HepG2 (cell line): Measurements from ENCODE around the gene FAM174C. TPM values are rescaled to one million over a fixed set of nuclear protein-coding genes. Genes with fewer than 3 reads are reported as not detected.

Experiments
- ATM ChIP-seq: fragments of 450-650 bp; IDR thresholded peaks from 2 replicates; pipeline ENCODE4 v1.7.1; 2017; ENCODE audit warnings: mild to moderate bottlenecking, borderline replicate concordance
- ERF ChIP-seq: IDR thresholded peaks from 2 replicates; pipeline ENCODE4 v1.6.1; 2018; ENCODE audit warnings: missing biosample characterization, missing genetic modification reagents
- HNF4G ChIP-seq, 2 experiments: sonication (generic) in 1 of 2; formaldehyde crosslinking in 1 of 2; IDR thresholded peaks; 2 replicates each; pipeline versions ENCODE4 v1.4.0 to v1.6.1; 2011 to 2020; ENCODE audit warnings: borderline replicate concordance in 2 of 2, low read depth in 2 of 2, mild to moderate bottlenecking in 2 of 2, low read length in 1 of 2, missing genetic modification reagents in 1 of 2, moderate library complexity in 1 of 2
- HNRNPUL1 ChIP-seq: fragments of 200-400 bp; formaldehyde crosslinking; IDR thresholded peaks from 2 replicates; pipeline ENCODE4 v1.6.1; 2017; ENCODE audit warnings: low read depth, mild to moderate bottlenecking, low read length, moderate library complexity
- MIXL1 ChIP-seq: IDR thresholded peaks from 2 replicates; pipeline ENCODE4 v1.6.1; 2016
- MXI1 ChIP-seq: IDR thresholded peaks from 3 replicates; pipeline ENCODE4 v1.6.1; 2012; ENCODE audit warnings: low read depth, low read length, inconsistent platforms, borderline replicate concordance
- ONECUT2 ChIP-seq: sonication (generic); formaldehyde crosslinking; IDR thresholded peaks from 2 replicates; pipeline ENCODE4 v1.4.0; 2020; ENCODE audit warnings: missing genetic modification reagents
- PHF5A ChIP-seq: IDR thresholded peaks from one replicate; pipeline ENCODE4 v1.6.1; 2018; ENCODE audit warnings: low read depth, missing genetic modification reagents; ENCODE audit not compliant: unreplicated experiment
- PITX1 ChIP-seq: sonication (generic); formaldehyde crosslinking; IDR thresholded peaks from 2 replicates; pipeline ENCODE4 v1.5.1; 2020; ENCODE audit warnings: mild to moderate bottlenecking, missing genetic modification reagents
- REPIN1 ChIP-seq: sonication (generic); formaldehyde crosslinking; IDR thresholded peaks from 2 replicates; pipeline ENCODE4 v1.8.0; 2022; ENCODE audit warnings: missing genetic modification reagents, low read depth, mild to moderate bottlenecking, borderline replicate concordance
- SKI ChIP-seq: fragments of 450-650 bp; IDR thresholded peaks from one replicate; pipeline ENCODE4 v1.6.1; 2018; ENCODE audit warnings: mild to moderate bottlenecking; ENCODE audit not compliant: partially characterized antibody
- SMAD1 ChIP-seq: sonication (generic); formaldehyde crosslinking; IDR thresholded peaks from 2 replicates; pipeline ENCODE4 v1.4.0; 2020; ENCODE audit warnings: missing genetic modification reagents, low read depth, mild to moderate bottlenecking, borderline replicate concordance
- SNAI1 ChIP-seq: sonication (generic); formaldehyde crosslinking; IDR thresholded peaks from 2 replicates; pipeline ENCODE4 v1.5.0; 2020; ENCODE audit warnings: mild to moderate bottlenecking, missing genetic modification reagents, borderline replicate concordance
- SNAPC5 ChIP-seq: sonication (generic); formaldehyde crosslinking; IDR thresholded peaks from 2 replicates; pipeline ENCODE4 v1.8.1; 2023; ENCODE audit warnings: mild to moderate bottlenecking, missing genetic modification reagents, borderline replicate concordance
- ZBTB20 ChIP-seq: sonication (generic); formaldehyde crosslinking; IDR thresholded peaks from 2 replicates; pipeline ENCODE4 v1.8.1; 2023; ENCODE audit warnings: missing genetic modification reagents, low read depth, mild to moderate bottlenecking, borderline replicate concordance
- ZFP36 ChIP-seq: fragments of 150-350 bp; IDR thresholded peaks from 2 replicates; pipeline ENCODE4 v1.6.1; 2018; ENCODE audit warnings: borderline replicate concordance, low read length, low read depth; ENCODE audit not compliant: partially characterized antibody
- ZKSCAN8 ChIP-seq: IDR thresholded peaks from 2 replicates; pipeline ENCODE4 v1.6.1; 2016; ENCODE audit warnings: borderline replicate concordance, missing genetic modification reagents, missing compliant biosample characterization
- ZNF24 ChIP-seq: fragments of 450-650 bp; IDR thresholded peaks from 2 replicates; pipeline ENCODE4 v1.6.1; 2017; ENCODE audit warnings: antibody characterized with exemption, mild to moderate bottlenecking
- ZNF367 ChIP-seq: sonication (generic); formaldehyde crosslinking; IDR thresholded peaks from 2 replicates; pipeline ENCODE4 v1.4.0; 2020; ENCODE audit warnings: missing genetic modification reagents, borderline replicate concordance
- ZNF382 ChIP-seq: sonication (generic); formaldehyde crosslinking; IDR thresholded peaks from 2 replicates; pipeline ENCODE4 v1.5.0; 2020; ENCODE audit warnings: missing genetic modification reagents, mild to moderate bottlenecking, borderline replicate concordance
- ZNF446 ChIP-seq: sonication (generic); formaldehyde crosslinking; IDR thresholded peaks from 2 replicates; pipeline ENCODE4 v1.5.0; 2020; ENCODE audit warnings: mild to moderate bottlenecking, missing genetic modification reagents
- ZNF513 ChIP-seq: sonication (generic); formaldehyde crosslinking; conservative IDR thresholded peaks from 2 replicates; pipeline ENCODE4 v1.5.0; 2020; ENCODE audit warnings: missing genetic modification reagents
- ZNF572 ChIP-seq: sonication (generic); formaldehyde crosslinking; IDR thresholded peaks from 2 replicates; pipeline ENCODE4 v1.5.1; 2020; ENCODE audit warnings: mild to moderate bottlenecking, missing genetic modification reagents
- ZNF614 ChIP-seq: IDR thresholded peaks from 2 replicates; pipeline ENCODE4 v1.6.1; 2018; ENCODE audit warnings: missing biosample characterization, missing genetic modification reagents, inconsistent platforms, borderline replicate concordance
- ZNF687 ChIP-seq: sonication (generic); formaldehyde crosslinking; IDR thresholded peaks from 2 replicates; pipeline ENCODE4 v1.5.1; 2020; ENCODE audit warnings: mild to moderate bottlenecking, missing genetic modification reagents, moderate library complexity
- polyA plus RNA-seq, 8 experiments: library from polyadenylated mRNA; depleted of rRNA in 3 of 8; stranded (reverse) in 7 of 8; unstranded in 1 of 8; fragments of >200 nt; fragmentation: Illumina TruSeq in 4 of 8; extraction: Trizol in 4 of 8; gene quantifications; 2 replicates each; pipeline versions ENCODE4 v1.2.1 to v1.2.3, GENCODE V29; 2011 to 2016; ENCODE audit warnings: low read depth in 4 of 8, missing spikeins in 1 of 8, mixed read lengths in 1 of 8; ENCODE audit not compliant: insufficient read depth in 1 of 8
- total RNA-seq, 5 experiments: library from RNA; depleted of rRNA; stranded (reverse); fragments of >200 nt; fragmentation: Illumina TruSeq; extraction: Trizol; gene quantifications; 2 replicates each; pipeline ENCODE4 v1.2.3, GENCODE V29; 2016; ENCODE audit warnings: low read depth in 1 of 5

FAM174C gene
- total and polyA plus RNA-seq, 2 of the 13 experiments (the other 11 are each of a cell fraction or from before 2014, with no cell fraction given), result 19.5 to 31.3 TPM

GRCh38 chr19:1279782-1280341 lies 4.5 kb downstream of the FAM174C start (continued):
- TF ChIP-seq ZNF687 (CRISPR knock-in tag) (peak; percentile 57), SNAPC5 (CRISPR knock-in tag) (no peak), REPIN1 (CRISPR knock-in tag) (0 out of 2 replicates have a peak, but pooled peaks have one; percentile 27), PHF5A (no peak), MXI1 (peak; percentile 54; the same call in 1 of the 3 replicates), ZNF614 (peak; percentile 69; the same call in 1 of the 2 replicates), ZNF572 (CRISPR knock-in tag) (no peak), ONECUT2 (CRISPR knock-in tag) (no peak), ZNF513 (CRISPR knock-in tag) (no peak), HNF4G (IDR thresholded peaks at IDR 0.05; ENCODE audit: borderline replicate concordance, low read depth, low read length) (no peak), HNF4G (CRISPR knock-in tag; IDR thresholded peaks at IDR 0.05; ENCODE audit: borderline replicate concordance, low read depth) (no peak), SMAD1 (CRISPR knock-in tag) (0 out of 2 replicates have a peak, but pooled peaks have one; percentile 43), MIXL1 (peak; percentile 55; the same call in 1 of the 2 replicates), ZNF24 (no peak), PITX1 (CRISPR knock-in tag) (no peak), ZNF382 (CRISPR knock-in tag) (no peak), ZKSCAN8 (CRISPR knock-in tag) (peak; percentile 30; the same call in 1 of the 2 replicates), ZFP36 (peak; percentile 90), SKI (peak; percentile 26), ZNF367 (no peak), ATM (no peak), HNRNPUL1 (no peak), ZNF446 (CRISPR knock-in tag) (no peak), SNAI1 (CRISPR knock-in tag) (no peak), ZBTB20 (CRISPR knock-in tag) (0 out of 2 replicates have a peak, but pooled peaks have one; percentile 56), ERF (CRISPR knock-in tag) (peak; percentile 71; the same call in 1 of the 2 replicates)
